ENCODE results near the gene PLXDC2. TPM values are rescaled to one million over a fixed set of nuclear protein-coding genes. Genes with fewer than 3 reads are reported as not detected.

Gene PLXDC2
- total RNA-seq, 1 experiment from 2014 or later, result 0.21 TPM

- ATAC-seq (no peak), DNase-seq (ENCODE audit: low read depth, low spot score) (no peak)
- intact Hi-C loops (cut with micrococcal nuclease; ENCODE audit: unreplicated experiment) (no loop called here), in situ Hi-C loops (cut with HindIII; ENCODE audit: low pct_unique_long_range_greater_than_20kb, low sequenced_read_pairs) (no loop called here)
- Histone ChIP-seq H3K36me3 (ENCODE audit: control insufficient read depth, insufficient read depth, low read length) (no peaks in the 10 kb centered on the region; the same call in 1 of the 2 replicates), H3K9me3 (ENCODE audit: control insufficient read depth, insufficient read depth, low read depth, low read length) (no peaks in the 10 kb centered on the region), H3K4me3 (ENCODE audit: low read depth in 2 of 2, low read length in 2 of 2) (no peak overlapping the region), H3K27ac (ENCODE audit: low read length) (no peak overlapping the region), H3K27me3 (ENCODE audit: control insufficient read depth, insufficient read depth, low read length) (no peaks in the 10 kb centered on the region), H3K4me1 (ENCODE audit: control insufficient read depth, insufficient read depth, low read length) (no peaks in the 10 kb centered on the region)
- no peak for TF ChIP-seq REST (IDR thresholded peaks at IDR 0.05; ENCODE audit: insufficient read depth in 1 of 2, low read depth in 2 of 2, low read length in 1 of 2)
- no peak for TF ChIP-seq TCF7L2 (IDR thresholded peaks at IDR 0.05; ENCODE audit: low read depth, low read length)
- TF ChIP-seq POLR2AphosphoS5 (IDR thresholded peaks at IDR 0.05; ENCODE audit: low read depth, low read length), result no peak
- TF ChIP-seq CTCF (IDR thresholded peaks at IDR 0.05), result no peak
- TF ChIP-seq SIN3A (IDR thresholded peaks at IDR 0.05; ENCODE audit: borderline replicate concordance, insufficient read depth, low read depth, low read length), result no peak
- CTCF ChIA-PET, result no interaction called here
- POLR2A ChIA-PET, result no interaction called here
- BruUV-seq (replicated peaks), result no TSS peak
These were observed 24.5 kb downstream of the PLXDC2 start for GRCh38 chr10:19840776-19841175.

- in situ Hi-C loops (cut with HindIII; ENCODE audit: low pct_unique_long_range_greater_than_20kb, low sequenced_read_pairs), result no loop called here
- ChIA-PET POLR2A (no interaction called here), CTCF (no interaction called here)
These were observed 27.3 kb downstream of the PLXDC2 start for GRCh38 chr10:19843487-19843886.

More at GRCh38 chr10:19843487-19843886, 27.3 kb downstream of the PLXDC2 start:
- no peak for DNase-seq (ENCODE audit: low read depth, low spot score)
- intact Hi-C loops (cut with micrococcal nuclease; ENCODE audit: unreplicated experiment), result no loop called here
- BruUV-seq (replicated peaks), result no TSS peak
- H3K27ac ChIP-seq (ENCODE audit: low read length), result no peak overlapping the region
- ATAC-seq, result no peak
- no peaks in the 10 kb centered on the region for H3K4me1 ChIP-seq (ENCODE audit: control insufficient read depth, insufficient read depth, low read length)
- H3K9me3 ChIP-seq (ENCODE audit: control insufficient read depth, insufficient read depth, low read depth, low read length), result no peaks in the 10 kb centered on the region
- H3K27me3 ChIP-seq (ENCODE audit: control insufficient read depth, insufficient read depth, low read length), result no peaks in the 10 kb centered on the region
- TF ChIP-seq CTCF (IDR thresholded peaks at IDR 0.05) (no peak), REST (IDR thresholded peaks at IDR 0.05; ENCODE audit: insufficient read depth in 1 of 2, low read depth in 2 of 2, low read length in 1 of 2) (no peak), POLR2AphosphoS5 (IDR thresholded peaks at IDR 0.05; ENCODE audit: low read depth, low read length) (no peak), TCF7L2 (IDR thresholded peaks at IDR 0.05; ENCODE audit: low read depth, low read length) (no peak), SIN3A (IDR thresholded peaks at IDR 0.05; ENCODE audit: borderline replicate concordance, insufficient read depth, low read depth, low read length) (no peak)
- no peak overlapping the region for H3K4me3 ChIP-seq (ENCODE audit: low read depth in 2 of 2, low read length in 2 of 2)
- H3K36me3 ChIP-seq (ENCODE audit: control insufficient read depth, insufficient read depth, low read length), result no peaks in the 10 kb centered on the region; the same call in 1 of the 2 replicates

Data from Panc1 (cell line).